CD1c-positive myeloid dendritic cell (primary cell): ENCODE data around the gene TTC7B.

Source experiments
- DNase-seq: peaks from one replicate; pipeline ENCODE4 v3.0.0-alpha.2; 2016; ENCODE audit errors: extremely low spot score

Gene TTC7B

DNA sequence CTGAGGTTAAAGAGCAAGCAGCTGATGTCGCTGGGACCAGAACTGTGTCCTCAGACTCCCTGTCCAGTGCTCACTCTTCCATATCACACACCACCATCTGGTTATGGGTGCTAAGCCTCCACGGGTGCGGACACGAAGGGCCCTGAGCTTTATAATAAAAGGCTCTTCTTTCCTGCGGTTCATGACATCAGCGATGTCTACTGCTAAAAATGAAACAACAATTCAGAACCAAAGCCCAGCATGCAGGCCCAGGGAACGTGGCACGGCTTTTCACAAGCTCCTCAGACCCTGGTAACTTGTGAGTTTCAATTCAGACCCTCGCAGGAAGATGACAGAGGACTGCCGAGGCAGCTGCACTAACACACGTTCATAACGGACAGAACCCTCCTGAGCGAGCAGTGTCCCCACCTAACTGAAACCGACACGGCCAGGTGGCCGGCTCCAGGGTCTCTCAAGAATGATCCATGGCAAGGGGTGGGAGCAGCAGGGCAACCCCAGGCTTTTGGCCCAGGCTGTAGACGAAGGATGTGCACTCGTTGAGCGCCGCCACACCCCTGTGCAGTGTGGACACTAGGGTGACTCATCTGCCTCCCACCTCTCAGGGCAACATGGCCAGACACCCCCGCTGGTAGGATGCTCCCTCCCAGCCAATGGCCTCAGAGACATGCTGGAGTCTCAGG, 239.1 kb downstream of the TTC7B start:
- DNase-seq, result no peak

GRCh38 chr14:90576581-90576980, 239.6 kb downstream of the TTC7B start:
- DNase-seq, result no peak

DNA sequence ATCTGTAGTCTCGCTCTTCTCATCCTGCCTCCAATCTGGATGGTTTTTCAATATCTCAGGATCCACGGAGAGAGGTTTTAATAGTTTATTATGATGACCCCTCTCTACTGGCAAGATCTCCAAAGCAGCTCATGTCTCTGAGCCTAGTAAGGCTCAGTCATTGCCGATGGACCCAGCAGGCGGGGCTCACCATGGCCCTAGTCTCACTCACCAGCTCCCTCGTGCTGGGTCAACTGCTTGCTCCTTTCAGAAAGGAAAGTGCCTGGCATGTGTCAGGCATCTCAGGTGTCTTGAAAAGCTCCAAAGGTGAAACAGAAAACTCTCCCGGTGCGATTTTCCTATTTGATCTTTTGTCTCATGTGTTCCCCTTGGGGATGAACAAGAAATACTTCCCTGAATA, 240.4 kb downstream of the TTC7B start:
- no peak for DNase-seq

DNA sequence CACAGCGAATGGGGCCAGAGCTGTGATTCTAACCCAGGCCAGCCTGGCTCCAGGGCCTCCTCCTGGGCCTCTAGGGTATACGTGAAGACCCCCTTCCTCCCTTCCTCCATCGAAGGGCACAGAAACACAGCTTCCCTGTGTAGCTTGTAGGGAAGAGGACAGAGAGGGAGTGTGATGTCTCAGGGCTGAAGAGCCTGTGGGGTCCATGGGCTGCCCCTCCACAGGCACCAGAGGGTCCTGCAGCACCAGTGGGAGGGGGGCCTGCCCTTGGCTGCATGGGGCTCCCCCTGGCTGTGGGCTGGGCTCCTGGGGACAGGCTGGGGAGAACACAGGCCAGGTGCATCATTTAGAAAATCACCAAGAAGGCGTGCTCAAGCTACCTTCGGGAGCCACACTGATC, 240.9 kb downstream of the TTC7B start:
- DNase-seq, result no peak

GRCh38 chr14:90574188-90575131, 241.8 kb downstream of the TTC7B start:
- DNase-seq, result no peak

GRCh38 chr14:90573385-90574105, 242.7 kb downstream of the TTC7B start:
- no peak for DNase-seq

- no peak for DNase-seq
These were observed 243.6 kb downstream of the TTC7B start for GRCh38 chr14:90572441-90573150.

DNA sequence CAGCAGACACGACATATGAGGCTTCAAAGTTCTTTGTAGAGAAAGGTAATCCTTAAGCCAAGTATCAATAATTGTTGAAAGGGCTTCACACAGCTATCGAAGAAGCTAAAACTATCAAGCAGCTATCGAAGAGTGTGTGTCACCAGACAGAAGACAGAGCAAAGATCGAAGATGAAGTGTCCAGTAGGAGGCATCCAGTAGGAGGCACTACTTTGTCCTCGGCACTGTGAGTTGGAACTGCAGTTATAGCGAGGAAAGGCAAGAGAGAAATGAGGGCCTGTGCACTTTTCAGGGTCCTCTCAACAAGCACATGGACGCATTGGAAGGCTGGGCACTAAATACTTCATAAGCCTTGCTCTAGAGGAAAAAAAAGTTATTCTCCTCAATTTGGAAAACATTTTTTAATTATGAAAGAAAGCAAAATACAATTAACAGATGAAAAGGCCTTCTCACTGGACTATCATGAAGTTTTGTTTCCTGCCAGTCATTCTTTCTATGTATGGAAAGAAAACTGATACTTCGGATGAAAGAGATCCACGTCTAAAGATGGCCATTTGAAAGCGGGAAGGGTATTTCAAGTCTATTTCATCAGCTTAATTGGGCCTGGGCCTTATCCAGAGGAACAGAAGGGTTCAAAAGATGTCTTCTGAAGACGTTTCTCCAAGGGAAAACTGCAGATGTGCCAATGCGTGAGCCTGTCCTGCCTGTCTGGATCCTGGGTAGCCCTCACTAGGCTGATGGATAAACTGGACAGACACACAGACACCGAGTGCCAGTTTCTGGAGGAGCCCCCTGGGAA, 244.9 kb downstream of the TTC7B start:
- DNase-seq, result no peak

DNA sequence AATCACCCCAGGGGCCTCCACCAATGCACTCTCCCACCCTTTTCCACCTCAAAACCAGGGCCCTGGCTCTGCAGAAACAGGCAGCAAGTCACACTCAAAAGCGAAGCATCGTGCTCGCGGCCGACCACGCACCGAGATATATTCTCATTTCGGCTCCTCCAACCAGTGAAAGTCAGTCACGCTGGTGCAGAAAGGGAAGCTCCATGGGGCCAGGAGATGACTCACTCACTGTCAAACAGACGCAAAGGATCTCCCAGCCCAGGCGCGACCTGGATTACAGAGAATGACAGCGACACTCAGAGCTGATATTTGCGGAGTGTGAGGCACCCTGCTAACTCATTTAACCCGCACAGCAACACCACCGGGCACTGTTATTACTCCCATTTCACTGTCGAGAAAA, 245.8 kb downstream of the TTC7B start:
- no peak for DNase-seq

GRCh38 chr14:90569606-90570387, 246.4 kb downstream of the TTC7B start:
- no peak for DNase-seq

DNA sequence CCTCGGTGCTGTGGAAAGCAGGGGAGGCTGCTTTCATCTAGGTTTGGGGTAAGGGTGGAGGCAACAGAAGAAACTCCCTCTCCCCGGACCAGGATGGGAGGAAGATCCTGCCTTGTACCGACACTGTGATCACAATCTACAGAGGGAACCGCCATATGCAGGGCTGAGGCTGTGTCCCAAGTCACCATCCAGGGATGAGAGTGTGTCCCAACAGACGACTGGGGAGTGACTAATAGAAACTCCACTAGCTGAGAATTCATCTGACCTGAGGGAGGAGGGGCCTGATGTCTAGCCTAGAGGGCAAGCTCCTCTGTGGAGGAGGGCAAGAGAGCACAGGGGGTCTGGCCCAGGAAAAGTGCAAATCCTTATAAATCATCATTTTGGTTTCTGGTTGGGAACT, 247.0 kb downstream of the TTC7B start:
- no peak for DNase-seq

- DNase-seq, result no peak
These were observed 247.8 kb downstream of the TTC7B start for GRCh38 chr14:90568405-90568804.

DNA sequence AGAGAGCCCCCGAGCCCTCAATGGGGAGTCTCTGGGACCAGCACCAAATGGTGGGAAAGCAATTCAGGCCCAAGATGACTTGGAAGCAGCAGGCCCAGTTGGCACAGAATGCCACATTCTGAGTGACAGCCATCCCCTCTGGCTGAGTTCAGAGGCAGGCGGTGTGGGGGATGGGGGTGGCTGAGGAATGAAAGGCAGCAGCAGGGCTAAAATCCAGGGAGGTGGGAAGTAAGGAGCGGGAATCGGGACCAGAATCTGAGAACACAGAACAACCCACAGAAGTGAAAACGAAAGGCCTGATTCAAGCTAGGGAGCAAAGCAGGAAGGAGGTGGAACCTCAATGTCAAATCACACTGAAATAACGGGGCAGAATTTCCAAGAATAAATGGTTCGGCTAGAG, 248.2 kb downstream of the TTC7B start:
- DNase-seq, result no peak

DNA sequence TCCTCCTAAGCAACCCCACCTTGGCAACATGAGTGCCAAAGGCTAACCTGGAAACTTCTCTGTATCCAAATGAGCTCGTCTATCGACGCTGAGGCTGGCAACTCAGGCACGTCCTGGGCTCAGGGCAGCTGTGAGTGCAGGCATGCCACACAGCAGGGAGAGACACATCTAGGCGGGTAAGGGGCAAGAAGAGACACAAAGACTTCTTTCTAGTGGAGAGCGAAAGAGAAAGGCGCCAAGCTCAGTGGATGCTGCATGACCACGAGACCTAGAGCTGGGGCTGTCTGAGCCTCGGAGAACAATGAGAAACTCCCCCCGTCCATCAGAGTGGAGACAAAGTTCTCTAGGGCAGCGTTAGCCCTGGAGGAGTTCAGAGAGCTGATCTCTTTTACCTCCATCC, 249.0 kb downstream of the TTC7B start:
- no peak for DNase-seq

GRCh38 chr14:90566481-90566880, 249.7 kb downstream of the TTC7B start:
- no peak for DNase-seq

GRCh38 chr14:90564496-90564895, 251.7 kb downstream of the TTC7B start:
- no peak for DNase-seq

- DNase-seq, result no peak
These were observed 253.6 kb downstream of the TTC7B start for GRCh38 chr14:90562652-90563051.

DNA sequence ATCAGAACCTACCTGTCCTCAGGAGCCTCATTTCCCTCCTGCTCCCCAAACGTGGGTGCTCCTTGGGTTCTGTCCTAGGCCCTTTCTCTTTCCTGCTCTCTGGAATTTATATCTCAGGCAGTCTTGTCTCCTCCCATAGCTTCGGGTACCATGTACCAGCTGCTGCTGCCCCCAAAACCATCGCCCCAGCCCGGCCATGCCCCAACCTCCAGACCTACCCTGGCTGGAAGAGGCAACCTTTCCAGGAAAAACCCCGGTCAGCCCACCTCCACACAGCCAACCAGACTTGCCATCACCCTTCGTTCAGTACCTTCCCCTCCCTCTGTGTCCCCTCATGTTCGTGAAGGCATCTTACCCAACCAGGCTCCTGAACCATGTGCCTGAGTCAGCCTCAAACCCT, 254.3 kb downstream of the TTC7B start:
- DNase-seq, result no peak

DNA sequence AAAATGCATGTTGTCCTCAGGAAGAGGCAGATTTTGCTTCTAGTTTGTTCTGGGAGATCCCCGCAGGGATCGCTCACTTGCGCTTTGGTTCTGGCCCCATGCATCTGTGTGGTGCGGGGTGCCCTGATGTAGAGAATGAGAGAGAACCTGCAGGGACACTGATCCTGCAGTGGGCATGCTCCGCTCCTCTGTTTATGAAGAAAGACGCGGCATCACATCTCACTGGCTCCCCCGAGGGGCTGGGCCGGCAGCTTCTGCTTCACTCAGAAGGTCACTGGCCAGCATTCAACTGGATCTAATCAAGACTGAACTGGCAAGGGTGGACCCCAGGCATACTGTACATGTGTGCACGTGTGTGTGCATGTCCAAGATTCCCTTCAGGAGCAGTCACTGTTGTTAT, 255.2 kb downstream of the TTC7B start:
- no peak for DNase-seq

DNA sequence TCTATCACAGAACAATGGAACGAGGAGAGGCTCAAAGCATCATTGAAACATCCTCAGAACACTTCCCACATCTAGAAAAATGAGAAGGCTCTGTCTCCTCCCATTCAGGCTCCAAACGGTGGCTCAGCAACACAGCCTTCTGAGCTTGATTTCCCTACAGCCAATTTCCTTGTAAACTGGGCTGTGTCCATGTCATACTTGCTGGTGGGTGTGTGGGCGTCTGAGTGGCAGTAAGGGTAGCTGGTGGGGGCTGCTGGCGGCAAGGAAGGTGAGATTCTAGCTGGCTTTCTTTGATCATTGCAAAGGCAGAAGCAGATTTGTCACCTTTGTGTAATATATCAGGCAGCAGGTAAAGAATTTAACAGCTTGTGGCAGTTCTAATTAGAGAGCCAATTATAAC, 255.7 kb downstream of the TTC7B start:
- peak; percentile 8 for DNase-seq
